ENCODE results near the gene TRIM64. TPM values are rescaled to one million over a fixed set of nuclear protein-coding genes. Genes with fewer than 3 reads are reported as not detected.

Gene TRIM64
- not detected in 2 replicates for polyA plus RNA-seq

GRCh38 chr11:89965737-89966136 is at the start of gene TRIM64:
TRIM64 (plus strand) TSS chr11:89966037; CDS start chr11:89968504, 2,467 bp downstream.

GRCh38 chr11:89922195-89922660 is 43.6 kb upstream of the TRIM64 start, which contains the start of gene TRIM49D1:
TRIM49D1 (minus strand) TSS chr11:89922245; CDS start chr11:89917710, 4,535 bp downstream.

GRCh38 chr11:89923764-89924163 is 42.1 kb upstream of the TRIM64 start, which contains the start of gene TRIM49D2:
TRIM49D2 (plus strand) TSS chr11:89924064; CDS start chr11:89926762, 2,698 bp downstream.

Other genes with a start within 250 kb of the TRIM64 start
- gene TRIM49, start 157.5 kb upstream of the TRIM64 start, polyA plus RNA-seq: not detected in 2 replicates
- gene TRIM64B, start 87.5 kb upstream of the TRIM64 start, polyA plus RNA-seq: not detected in 2 replicates
- not detected in 2 replicates for gene TRIM49D1, start 43.8 kb upstream of the TRIM64 start, polyA plus RNA-seq
- not detected in 2 replicates for gene TRIM49D2, start 42.0 kb upstream of the TRIM64 start, polyA plus RNA-seq
- gene TRIM49C, start 65.1 kb downstream of the TRIM64 start, polyA plus RNA-seq: not detected in 2 replicates
- gene UBTFL1, start 119.9 kb downstream of the TRIM64 start, polyA plus RNA-seq: not detected in 2 replicates
- 10.0 and 20.0 TPM in 2 replicates for gene NAALAD2, start 168.6 kb downstream of the TRIM64 start, polyA plus RNA-seq